Astrocyte of the spinal cord (primary cell): Measurements from ENCODE around the gene CCDC6.

Source experiments
- DNase-seq: peaks from one replicate; pipeline ENCODE4 v3.0.0; 2011; ENCODE audit warnings: low read depth, low spot score
- H3K4me3 ChIP-seq: 2 replicates; pipeline ENCODE4 v1.5.1; 2011; ENCODE audit warnings: low read depth, mild to moderate bottlenecking, low read length, moderate library complexity
- CTCF ChIP-seq: IDR thresholded peaks from 2 replicates; pipeline ENCODE4 v1.5.1; 2012; ENCODE audit warnings: low read depth, mild to moderate bottlenecking, low read length, inconsistent platforms
- in situ Hi-C: cut with HindIII; loops from 2 replicates; pipeline ENCODE4 v1.10.0; 2017; ENCODE audit warnings: low sequenced_read_pairs

Gene CCDC6

GRCh38 chr10:59833810-59834209 lies 72.5 kb downstream of the CCDC6 start:
- no peak for DNase-seq
- H3K4me3 ChIP-seq: no peak overlapping the region
- in situ Hi-C loops: no loop called here
- TF ChIP-seq CTCF: no peak

- DNase-seq: no peak
- in situ Hi-C loops: no loop called here
- no peak for TF ChIP-seq CTCF
- H3K4me3 ChIP-seq: no peak overlapping the region
Observed at GRCh38 chr10:59832506-59832905, 73.8 kb downstream of the CCDC6 start.

- TF ChIP-seq CTCF: no peak
- DNase-seq: no peak
Observed at GRCh38 chr10:59831658-59832503, 74.5 kb downstream of the CCDC6 start.

GRCh38 chr10:59830601-59831259 lies 75.6 kb downstream of the CCDC6 start:
- peak; percentile 90 for TF ChIP-seq CTCF
- peak; percentile 59 for DNase-seq
- in situ Hi-C loops: no loop called here
- no peak overlapping the region for H3K4me3 ChIP-seq

More at GRCh38 chr10:59831658-59832503, 74.5 kb downstream of the CCDC6 start:
- H3K4me3 ChIP-seq: no peak overlapping the region
- in situ Hi-C loops: no loop called here

- TF ChIP-seq CTCF: no peak
- in situ Hi-C loops: no loop called here
- no peak for DNase-seq
- H3K4me3 ChIP-seq: no peak overlapping the region
Observed at GRCh38 chr10:59829601-59830000, 76.8 kb downstream of the CCDC6 start.

GRCh38 chr10:59829024-59829423 lies 77.3 kb downstream of the CCDC6 start:
- no peak for TF ChIP-seq CTCF
- H3K4me3 ChIP-seq: no peak overlapping the region
- in situ Hi-C loops: no loop called here
- DNase-seq: no peak
